Medulla oblongata (tissue), 1 donor: Measurements from ENCODE around the gene JCAD.
A peak's percentile ranks its signal among the peaks of the same experiment; 100 is the strongest.

Experiments
- DNase-seq: peaks from one replicate; pipeline ENCODE4 v3.0.0-alpha.2; 2015; ENCODE audit errors: extremely low spot score

JCAD gene

GRCh38 chr10:30045961-30046360, 13.4 kb downstream of the JCAD start:
- DNase-seq, result no peak

- DNase-seq, result no peak
Measured at GRCh38 chr10:30043476-30044270, 15.7 kb downstream of the JCAD start.

DNA sequence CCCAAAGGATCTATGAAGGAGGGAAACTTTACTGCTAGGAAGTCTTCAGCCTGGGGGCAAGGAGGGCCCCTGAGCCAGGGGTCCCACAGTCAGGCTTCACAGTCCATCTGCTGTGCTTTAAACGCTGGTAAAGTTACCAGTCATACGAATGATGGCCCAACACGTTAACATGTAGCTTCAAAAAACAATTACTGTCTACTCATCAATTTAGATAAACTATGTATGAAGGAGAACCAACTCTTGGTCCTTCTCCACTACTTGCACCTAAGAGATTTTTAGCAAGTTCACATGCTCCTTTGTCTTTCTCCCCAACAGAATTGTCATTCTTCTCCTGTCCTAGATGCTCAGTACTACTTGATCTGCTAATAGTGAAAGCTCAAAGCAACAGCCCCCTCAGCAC, 16.6 kb downstream of the JCAD start:
- DNase-seq, result no peak

- no peak for DNase-seq
Measured at GRCh38 chr10:30041196-30042105, 17.9 kb downstream of the JCAD start.

GRCh38 chr10:30040597-30040996, 18.8 kb downstream of the JCAD start:
- DNase-seq, result no peak

DNA sequence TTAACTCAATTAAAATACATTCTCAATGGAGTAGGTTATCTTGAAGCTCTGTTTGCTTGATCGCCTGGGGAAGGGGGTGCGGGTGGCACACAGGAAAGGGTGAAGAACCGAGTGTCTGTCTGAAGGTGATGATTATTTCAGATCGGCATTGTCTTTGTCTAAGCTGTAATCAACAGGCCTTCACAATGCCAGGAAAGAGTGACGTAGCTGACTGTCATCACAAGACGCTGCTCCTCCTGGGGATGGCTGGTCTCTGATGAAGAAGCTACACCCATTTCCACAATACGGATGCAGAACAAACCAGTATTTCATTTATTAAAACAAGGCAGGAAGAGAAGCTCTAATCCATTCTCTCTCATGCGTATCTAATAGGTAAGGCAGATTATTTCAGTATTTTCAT, 19.4 kb downstream of the JCAD start:
- no peak for DNase-seq

DNA sequence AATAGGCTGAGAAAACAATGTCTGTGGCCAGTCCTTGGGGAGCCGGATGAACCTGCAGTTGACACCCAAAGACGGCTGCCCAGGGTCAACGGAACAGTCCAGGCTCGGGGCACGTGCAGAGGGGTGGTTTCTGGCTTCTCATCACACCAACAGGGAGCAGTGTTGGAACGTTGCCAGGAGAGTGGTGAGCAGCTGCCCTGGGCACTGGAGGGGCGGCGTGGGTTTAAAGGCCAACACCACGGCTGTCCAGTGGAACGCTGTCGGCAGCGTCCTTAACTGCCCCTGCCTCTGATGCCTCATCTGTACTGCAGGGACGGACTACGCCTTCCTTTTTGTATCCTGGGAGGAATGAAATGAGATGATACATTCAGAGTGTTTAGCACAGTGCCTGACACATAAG, 19.8 kb downstream of the JCAD start:
- no peak for DNase-seq

DNA sequence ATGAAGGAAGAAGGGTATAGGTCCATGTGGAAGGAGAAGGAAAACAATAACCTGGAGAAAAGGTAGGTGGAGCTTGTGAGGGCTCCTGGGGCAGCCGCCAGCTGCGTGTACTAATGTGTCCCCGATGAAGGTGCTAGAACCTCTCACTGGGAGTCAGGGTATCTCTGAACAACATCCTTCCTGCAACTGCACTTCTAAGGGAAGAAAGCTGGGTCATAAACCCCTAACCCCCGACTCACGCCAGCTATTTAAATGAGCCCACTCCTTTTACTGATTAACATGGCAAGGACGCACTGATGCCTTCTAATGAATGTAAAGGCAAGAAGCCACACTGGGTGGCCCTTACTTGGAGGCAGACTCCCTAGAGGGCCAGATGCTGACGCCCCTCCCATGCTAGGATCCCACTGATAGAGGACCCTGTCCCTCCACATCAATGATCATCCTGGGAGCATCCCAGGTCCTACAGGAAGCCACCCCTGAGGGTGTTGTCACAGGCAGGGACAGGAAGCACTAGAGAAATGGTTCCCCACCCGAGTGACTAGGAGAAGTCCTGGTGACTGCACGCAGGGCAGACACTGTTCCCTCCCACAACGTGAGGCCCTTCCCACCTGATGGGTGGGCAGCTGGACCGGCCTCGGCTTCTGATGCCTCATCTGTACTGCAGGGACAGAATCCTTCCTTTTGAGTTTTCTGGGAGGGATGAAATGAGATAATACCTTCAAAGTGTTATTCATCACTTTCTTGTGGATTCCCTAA, 20.4 kb downstream of the JCAD start:
- no peak for DNase-seq

DNA sequence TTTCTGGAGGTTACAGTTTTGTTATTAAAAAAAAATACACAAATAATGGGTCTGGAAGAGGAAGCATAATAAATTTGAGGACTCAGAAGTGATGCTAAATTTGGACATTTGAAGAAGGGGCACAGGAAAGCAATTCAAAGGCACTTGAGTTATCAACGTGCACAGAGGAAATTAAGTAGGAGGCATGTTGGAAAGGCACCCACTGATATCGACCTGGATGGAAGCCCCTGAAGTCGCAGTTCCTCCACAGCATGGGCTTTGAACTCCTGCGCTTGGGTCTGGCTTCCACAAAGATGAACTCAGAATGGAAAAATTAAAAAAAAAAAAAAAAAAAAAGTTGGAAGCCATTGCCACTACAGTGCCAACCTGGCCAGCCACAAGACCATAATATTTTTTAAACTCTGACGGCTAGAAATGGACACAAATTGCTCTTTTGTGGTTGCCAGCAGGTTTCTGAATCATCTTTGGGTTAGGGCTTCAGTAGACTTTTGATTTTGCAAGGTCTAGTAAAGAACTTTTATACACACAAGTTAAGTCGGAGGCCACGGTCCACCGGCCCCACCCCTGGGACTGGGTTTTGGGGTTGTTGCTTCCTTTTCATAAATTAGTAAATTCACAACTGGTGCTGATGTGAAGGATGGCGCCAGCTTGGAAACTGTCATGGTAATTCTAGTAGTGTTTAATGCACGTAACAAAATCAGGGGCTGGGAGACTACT, 21.6 kb downstream of the JCAD start:
- DNase-seq, result no peak

- no peak for DNase-seq
Measured at GRCh38 chr10:30036811-30037210, 22.6 kb downstream of the JCAD start.

DNA sequence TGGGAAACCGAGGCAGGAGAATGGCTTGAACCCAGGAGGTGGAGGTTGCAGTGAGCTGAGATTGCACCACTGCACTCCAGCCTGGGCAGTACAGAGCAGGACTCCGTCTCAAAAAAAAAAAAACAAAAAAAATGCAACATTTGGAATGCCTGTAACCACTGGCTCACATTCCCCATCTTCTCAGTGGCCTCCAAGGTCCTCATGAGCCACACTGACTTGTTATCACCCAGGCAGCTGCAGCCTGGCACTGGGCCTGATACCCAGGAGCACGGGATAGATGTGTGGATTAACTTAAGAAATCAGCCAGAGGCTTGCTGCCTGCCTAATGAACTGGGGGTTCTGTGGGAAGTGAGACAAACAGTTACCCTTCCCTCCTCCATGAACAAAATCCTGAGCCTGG, 23.0 kb downstream of the JCAD start:
- no peak for DNase-seq

GRCh38 chr10:30034433-30035137, 24.8 kb downstream of the JCAD start:
- DNase-seq, result no peak

DNA sequence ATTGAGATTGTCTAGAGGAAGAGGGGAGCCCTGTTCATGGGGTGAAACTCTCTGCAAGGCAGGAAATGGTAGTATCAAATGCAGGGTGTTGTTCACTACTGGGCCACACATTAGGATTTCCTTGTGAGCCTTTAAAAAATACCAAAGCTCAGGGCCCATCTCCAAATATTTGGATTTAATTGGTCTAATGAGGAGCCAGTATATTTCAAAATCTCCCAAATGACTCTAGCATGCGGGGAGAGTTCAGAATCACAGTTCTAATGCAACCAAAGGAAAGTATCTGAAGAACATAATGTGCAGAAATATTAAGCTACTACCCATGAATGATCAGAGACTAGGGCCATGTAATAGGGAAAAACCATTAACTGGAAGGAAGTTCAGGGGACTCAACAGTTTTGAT, 27.3 kb downstream of the JCAD start:
- DNase-seq, result no peak

DNA sequence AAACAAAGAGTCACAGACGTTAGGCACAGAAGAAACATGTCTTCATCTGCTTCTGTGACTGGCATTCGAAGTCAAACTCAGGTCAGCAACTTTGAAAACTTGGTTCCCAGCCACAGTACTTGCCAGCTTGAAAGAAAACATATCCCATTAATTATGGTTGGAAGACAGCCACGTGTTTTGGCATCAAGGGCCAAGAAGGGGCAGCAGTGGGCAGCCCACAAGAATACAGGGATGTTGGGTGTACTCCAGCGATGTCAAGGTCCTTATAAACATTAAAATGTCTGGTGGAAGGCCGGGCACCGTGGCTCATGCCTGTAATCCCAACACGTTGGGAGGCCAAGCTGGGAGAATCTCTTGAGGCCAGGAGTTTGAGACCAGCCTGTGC, 29.5 kb downstream of the JCAD start:
- DNase-seq, result no peak

DNA sequence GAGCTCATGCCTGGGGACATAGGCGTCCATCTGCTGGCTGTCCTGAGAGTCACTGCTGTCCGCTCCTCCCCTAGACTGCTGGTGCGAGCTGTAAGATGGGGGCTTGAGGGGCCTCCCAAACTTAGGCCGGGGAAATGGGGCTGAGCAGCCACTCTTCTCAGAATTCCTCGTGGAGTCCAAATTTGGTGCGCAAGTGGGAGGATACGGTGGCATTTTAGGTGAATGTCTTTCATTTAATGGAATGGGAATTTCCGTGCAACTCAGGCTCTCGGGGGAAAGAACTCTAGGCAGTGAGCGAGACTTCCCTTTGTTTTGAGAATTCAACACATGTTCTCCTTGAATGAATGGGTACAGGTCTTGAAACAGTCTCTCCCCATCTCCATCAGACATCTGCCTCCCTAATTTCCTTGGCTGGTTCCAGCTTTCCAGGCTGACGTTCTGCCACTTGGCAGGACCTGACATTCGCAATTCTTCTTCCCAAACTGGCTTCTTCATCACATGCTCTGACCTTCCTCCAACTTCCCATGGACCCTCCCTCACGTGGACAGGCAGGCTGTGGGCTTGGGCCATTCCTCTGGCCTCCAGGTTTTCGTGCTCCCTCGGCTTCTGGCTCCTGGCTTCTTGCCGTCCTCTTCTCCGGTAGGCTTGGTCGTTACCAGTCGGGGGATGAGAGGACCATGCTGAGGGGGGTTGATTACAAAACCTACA, 30.1 kb downstream of the JCAD start:
- no peak for DNase-seq

- no peak for DNase-seq
Measured at GRCh38 chr10:30028738-30029030, 30.7 kb downstream of the JCAD start.

DNA sequence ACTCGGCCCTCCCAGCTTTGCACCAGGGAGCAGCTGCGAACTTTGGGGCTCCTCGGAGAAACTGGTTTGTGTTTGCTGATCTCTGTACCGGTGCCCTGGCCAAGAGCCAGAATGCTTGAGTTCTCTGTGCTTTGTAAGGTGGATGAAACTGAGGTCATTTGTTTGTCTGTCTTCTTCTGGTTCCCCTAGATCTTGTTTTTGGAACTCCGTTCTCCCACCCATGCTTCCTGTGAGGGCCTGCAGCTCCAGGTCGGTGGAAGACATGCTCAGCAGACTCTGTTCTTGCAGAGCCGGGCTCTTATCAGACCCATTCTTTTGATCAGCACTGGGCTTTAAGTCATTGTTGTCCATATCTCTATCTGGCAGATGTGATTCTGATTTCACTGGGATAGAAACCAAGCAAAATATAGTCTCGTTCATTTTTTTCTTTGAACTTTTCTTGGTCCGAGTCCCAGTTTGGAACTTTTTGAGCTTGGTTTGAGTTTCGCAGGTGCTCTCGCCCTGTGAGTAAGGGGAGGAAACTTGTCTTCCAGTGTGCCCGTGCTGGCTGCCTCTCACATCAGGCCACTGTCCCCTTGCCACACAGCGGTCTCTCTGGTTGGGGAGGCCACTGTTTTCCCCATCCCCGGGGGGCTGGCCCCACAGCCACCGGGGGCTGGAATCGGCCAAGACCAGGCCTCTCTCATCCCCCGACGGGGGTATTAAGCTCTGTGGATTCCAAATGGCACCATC, 31.2 kb downstream of the JCAD start:
- peak; percentile 41 for DNase-seq

GRCh38 chr10:30027057-30028005, 32.1 kb downstream of the JCAD start:
- DNase-seq, result peak; percentile 13

- DNase-seq, result no peak
Measured at GRCh38 chr10:30026578-30026977, 32.8 kb downstream of the JCAD start.
